Colon (tissue), 2 donors: ENCODE results near the gene ODC1.

Experiments
- FAIRE-seq: peaks from 2 replicates; lab custom pipeline; 2012; peaks lifted over from hg19 to GRCh38; lab: Jason Lieb, UNC
- donor health status: control.
- donor health status: control.

The ODC1 gene

DNA sequence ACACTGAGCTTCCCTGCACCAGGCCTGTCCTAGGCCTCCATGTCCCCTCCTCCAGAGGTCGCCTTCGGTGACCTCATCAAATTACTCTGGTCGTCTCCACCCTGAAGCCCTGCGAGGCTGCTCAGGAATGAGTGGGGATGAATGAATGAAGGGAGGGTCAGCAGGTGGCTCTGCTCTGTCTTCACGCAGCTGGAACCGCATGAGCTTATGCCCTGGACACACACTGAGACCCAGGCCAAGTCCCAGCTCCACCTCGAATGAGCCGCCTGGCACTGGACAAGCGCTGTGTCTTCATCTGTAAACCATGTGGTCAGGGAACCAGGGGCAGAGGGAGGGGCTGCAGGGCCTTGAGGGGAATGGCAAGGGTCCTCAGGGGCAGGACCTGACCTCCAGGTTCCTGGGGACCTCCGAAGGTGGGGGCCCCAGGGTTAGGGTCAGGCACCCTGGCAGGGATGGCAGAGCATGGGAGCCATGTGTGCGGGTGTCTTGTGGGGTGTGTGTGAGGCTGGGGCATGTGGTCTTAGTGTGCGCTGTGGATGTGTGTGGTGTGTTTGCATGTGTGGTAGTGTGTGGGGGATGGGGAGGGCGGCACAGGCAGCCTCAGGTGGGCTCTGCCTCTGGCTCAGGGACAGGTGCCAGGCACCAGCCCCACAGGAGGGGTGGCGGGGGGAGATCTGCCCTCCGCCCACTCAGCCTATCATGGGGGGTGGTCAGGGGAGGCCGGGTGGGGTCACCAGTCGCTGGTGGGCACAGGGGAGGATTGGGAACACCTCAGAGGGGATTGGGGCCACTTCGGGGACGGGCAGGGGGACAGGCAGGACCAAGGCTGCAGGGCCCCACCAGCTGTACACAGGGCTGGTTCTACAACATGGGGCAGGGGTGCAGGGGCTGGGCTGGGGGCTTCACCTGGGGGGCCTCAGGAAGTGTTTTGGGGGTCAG is 13.9 kb downstream of the ODC1 start:
- no peak for FAIRE-seq

DNA sequence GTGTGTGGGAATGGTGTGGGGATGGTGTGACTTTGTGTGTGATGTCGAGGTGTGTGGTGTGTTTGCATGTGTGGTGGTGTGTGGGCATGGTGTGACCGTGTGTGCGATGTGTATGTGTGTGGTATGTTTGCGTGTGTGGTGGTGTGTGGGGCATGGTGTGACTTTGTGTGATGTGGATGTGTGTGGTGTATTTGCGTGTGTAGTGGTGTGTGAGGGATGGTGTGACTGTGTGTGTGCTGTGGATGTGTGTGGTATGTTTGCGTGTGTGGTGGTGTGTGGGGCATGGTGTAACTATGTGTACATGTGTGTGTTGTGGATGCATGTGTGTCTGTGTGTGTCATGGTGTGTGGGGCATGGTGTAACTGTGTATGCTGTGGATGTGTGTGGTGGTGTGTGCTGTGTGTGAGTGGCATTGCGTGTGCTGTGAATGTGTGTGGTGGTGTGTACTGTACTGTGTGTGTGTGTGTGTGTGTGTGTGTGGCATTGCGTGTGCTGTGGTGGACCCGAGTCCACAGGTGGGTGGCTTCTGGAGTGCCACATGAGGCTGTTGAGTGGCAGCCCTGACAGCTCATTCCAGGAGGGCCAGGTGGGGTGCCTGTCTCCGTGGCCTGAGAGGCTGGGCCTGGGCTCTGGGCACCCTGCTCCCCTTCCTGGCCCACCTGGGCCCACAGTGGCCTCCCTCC is 14.7 kb downstream of the ODC1 start:
- no peak for FAIRE-seq

DNA sequence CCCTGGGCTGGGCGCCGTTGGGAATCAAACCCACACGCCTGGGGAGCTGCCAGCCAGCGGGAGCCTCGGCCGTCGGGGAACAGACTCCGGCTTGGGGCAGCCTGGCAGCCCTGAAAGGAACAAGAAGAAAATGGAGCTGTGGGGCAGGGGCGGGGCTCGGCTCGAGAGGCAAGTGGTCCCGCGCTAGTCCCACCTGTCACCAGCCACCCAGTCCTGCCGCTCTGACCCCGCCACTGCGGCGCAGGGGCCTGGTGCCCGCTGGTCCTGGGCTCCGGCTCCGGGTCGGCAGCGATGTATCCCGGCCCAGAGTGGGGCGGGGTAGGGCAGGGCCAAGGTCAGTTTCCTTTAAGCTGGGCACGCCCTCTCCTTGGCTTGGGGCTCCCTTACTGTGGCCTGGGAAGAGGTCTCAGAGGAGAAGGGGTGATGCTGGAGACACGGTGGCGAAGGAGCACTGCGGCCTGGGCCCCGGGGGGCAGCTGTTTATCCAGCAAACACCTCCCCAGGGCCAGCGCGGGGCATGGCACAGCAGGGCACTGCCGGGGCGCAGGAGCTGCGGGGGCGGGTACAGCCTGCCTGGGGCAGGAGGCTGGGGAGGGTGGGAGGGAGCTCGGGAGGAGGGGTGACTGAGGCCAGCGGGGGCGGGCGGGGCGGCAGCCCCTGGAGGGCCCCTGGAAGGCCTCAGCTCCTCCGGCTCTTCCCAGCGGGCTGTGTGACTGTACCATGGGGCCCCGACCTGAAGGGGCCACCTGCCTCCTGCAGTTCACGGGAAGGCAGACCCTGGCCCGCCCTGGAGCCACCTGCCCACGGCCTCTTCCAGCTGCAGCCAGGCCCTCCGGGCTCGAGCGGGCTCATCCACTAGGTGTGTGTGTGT is 15.6 kb downstream of the ODC1 start:
- no peak for FAIRE-seq

DNA sequence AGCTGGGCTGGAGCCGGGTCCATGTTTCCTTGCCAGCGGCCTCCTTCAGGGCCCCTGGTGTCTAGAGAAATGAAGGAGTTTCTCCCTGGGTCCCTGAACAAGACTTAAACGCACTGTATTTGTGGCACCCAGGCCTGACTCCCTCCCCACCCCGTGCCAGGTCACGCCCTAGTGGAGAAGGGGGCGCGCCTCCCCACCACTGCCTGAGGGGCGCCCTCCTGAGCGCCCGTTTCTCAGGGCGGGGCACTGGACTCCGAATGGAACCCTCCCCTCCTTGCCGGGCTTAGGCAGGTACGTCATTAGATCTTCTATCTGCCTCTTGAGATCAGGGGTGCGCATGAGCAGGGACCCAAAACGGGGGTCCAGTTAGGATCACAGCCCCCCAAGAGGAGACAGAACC is 16.3 kb downstream of the ODC1 start:
- no peak for FAIRE-seq

DNA sequence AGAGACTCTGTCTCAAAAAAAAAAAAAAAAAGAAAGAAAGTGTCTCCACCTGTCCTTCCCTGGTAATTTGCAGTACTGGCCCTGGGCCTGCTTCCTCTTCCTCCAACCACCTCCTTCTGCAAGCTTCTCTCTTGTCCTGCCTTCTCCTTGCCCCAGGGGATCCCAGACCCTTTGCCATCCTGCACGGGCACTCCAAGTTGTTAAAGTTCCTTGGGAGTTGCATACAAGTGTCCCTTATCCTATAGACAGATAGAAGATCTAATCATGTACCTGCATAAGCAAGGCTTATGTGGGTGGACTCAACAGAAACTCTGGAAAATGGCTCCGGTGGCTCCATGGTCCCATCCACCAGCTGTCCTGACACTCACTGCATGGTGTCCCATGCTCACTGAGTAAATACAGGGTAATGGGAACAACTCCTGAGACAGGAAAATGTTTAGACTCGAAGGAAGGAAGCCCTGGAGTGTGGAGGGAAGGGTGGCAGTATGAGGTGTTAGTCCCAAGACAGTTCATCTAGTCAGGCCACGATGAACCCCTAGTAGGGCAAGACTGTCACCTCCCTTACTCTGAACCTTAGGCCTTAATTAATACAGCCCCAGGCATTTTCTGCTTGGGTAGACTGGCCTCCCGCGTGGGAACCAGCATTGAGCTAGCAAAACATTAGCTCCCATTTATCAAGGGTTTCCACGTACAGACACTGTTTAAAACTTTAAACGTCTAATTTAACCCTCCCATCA is 17.1 kb downstream of the ODC1 start:
- FAIRE-seq, result no peak

DNA sequence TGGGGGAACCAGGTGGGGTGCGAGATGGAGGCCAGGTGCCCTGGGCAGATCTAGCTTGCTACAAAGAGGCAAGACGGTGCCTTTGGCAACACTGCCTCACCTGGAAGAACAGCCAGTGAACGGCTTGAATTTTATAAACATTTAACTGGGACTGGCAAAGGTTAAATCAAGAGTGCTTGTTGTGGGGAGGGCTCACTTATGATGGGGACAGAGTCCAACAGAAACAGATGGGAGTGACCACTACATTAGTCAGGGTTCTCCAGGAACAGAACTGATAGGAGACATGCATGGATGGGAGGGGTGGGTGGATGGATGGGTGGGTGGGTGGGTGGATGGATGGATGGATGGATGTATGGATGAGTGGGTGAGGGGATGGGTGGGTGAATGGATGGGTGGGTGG is 19.2 kb downstream of the ODC1 start:
- no peak for FAIRE-seq

DNA sequence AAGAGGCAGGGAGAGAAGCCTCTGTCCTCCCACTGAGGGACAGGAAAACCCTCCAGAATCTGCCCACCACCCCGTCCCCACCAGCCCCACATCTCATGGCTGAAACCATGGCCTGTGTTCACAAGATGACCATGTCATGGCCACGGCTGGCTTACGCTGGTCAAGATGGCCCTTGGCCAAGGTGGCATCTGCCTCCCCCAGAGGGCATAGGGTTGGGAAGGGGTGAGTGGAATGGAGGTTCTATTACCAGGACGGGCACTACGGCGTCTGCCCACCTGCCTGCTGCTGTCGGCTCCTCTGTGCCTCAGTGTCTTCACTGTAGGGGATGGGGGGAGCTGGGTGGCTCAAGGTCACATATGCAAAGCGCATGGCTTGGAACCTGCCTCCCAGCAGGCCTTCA is 19.8 kb downstream of the ODC1 start:
- FAIRE-seq, result no peak

DNA sequence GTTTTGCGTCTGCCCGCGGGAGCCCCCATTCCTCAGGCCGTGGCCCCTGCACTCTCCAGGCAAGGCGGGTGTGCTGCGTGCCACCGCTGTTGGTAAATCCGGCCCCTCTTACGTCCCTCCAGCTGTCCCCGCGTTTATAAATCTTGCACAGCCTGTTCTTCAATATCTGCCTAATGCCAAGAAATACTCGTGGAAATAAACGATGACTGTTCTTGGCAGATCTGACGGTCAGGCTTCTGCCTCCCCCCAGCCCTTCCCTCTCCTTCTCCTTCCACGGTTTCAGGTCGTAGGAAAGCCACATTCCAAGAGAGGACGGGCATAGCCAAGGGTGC is 20.5 kb downstream of the ODC1 start:
- FAIRE-seq, result no peak

DNA sequence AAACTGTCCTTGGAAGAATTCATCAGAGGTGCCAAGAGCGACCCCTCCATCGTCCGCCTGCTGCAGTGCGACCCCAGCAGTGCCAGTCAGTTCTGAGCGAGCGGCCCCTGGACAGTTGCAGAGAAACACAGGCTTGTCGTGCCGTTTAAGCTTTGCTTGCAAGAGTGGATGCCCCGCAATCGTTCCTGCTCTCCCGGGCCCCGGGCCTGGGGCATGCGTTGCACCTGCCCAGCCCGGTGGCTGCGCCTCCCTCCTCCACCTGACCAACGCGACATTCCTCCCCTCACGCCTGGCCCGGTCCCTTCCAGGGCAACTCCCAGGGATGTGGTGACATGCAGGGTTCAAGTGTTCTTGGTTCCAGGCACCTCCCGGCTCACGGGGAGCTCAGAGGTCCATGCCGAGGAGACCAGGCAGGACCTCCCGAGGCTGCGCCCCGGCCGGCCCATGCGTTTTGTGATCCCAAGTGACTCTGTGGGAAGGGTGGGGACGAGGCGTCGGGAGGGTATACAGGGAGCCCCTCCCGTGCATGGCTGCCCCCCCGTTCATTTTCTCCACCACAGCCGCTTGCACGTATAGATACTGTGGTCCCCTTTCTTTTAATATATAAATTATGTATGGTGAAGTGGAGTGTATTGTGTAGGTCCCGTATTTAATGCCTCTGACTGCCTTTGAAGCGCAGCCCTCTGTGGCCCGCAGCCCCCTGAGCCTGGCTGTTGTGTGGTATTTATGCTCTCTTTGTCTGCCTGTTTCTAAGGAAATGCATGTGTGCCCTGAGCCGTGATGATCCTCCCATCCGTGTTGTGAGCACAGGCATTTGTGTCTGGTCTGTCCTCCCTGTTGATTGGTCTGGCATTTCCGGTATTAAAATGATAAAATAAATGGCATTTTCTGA is 21.2 kb downstream of the ODC1 start:
- no peak for FAIRE-seq

DNA sequence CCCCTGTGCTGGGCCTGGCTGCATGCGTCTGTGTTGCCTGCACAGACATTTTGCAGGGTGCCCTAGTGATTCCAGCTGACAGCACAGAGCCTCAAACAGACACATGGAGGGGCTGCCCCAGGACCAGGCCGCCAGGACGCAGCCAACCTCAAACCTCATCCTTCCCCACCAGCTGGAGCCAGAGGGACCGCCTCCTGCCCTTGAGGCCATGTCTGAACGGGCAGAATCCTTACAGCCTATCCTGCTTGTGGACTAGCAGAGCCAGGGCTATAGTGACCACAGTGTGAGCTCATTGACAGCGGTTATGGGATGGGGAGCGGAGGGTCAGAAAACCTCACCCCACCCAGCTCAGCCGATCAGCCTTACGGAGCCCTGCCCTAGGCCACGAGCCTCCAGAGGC is 22.4 kb downstream of the ODC1 start:
- no peak for FAIRE-seq

DNA sequence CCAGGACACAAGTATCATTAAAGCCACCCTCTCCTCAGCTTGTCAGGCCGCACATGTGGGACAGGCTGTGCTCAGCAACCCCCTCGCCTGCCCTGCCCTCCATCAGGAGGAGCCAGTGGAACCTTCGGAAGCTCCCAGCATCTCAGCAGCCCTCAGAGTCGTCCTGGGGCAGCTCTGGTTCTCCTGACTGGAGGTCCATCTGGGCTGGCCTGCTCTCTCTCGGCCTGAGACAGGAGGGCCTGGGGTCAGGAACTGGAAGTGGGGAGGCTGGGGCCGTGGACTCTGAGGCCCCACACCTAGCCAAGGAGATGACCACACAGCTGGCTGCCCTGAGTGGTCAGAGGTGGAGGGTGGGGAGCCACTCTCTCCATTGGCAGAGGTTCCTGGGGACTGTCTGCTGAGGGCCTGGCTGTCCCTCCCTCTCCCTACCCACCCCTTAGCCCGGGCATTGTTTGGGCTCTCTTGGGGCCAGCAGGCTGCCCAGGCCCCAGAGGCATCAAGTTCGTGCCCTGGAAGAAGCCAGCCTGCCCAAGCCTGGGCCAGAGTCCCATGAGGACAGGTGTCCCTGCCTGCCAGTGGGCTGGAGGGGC is 23.1 kb downstream of the ODC1 start:
- no peak for FAIRE-seq

DNA sequence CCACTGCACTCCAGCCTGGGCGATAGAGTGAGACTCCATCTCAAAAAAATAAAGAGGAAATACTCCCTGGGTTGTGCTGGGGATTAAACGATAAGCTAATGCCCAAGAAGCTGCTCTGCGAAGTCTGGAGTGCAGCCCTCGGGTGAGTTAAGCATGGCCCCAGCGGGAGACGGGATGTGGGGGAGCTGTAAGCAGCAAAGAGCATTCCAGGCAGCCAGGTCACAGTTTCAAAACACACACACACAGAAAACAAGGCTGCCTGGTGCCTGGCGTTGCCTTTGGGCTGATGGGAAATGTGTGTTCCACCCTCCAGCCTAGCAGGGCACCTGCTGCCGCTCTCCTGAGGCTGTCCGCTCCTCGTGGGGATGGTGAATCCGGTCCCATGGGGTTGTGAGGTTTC is 24.1 kb downstream of the ODC1 start:
- FAIRE-seq, result no peak

DNA sequence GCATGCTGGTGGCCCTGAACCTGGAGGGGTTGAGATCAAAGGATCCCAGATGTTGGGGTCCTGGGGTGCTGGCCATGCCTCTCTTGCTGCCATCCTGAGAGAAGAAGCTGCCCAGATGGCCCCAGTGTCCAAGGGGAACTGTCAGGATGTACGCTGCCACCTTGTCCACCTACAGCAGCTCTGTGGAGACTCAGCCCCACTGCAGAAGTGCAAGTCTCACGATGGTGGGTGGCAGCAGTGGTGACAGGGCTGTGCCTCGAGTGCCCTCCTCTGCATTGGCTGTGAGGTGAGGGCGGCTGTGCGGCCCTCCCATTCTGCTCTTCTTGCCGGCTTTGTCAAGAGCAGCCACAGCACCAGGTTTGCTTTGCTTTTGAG is 24.7 kb downstream of the ODC1 start:
- no peak for FAIRE-seq

DNA sequence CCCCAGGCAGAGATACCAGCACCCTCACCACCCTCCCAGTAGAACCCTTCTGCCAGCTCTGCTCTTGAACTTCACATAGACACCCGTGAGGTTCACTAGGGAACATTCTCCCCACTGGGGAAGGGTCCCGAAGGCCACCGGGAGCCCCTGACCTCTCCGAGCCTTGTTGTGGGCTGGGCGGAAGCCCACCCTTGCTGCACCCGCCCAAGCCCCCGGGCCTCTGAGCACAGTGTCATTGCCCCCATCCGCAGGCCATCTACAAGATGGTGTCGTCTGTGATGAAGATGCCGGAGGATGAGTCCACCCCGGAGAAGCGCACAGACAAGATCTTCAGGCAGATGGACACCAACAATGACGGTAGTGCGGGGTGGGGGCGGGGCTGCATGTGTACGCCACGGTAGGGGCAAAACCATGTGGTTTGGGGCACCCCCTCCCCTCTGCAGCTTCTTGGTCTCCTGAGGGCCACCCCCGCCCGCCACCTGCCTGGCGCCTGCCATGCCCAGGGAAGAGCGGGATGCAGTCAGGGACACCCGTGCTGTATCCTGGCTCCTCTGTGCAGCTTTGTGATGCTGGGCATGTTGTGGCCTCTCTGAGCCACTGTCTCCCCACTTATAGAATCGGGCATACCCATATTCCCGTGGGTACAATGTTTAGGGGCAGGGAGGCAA is 25.3 kb downstream of the ODC1 start:
- no peak for FAIRE-seq

DNA sequence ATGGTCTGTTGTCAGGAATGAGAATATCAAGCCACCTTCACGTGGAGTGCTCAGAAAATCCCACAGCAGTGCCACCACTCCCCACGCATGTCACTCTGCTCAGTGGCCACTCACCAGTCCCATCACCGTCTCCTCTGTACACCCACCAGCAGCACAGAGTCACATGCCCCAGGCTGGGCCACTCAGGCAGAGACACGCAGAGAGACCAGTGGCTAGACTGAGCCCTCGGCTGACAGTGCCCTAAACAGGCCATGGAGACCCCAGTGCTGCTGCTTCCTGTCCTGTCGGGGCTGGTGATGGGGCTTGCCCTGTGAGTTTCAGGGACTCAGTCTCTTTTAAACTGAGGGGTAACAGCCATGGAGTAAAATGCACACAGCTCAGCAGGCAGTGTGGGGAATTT is 25.9 kb downstream of the ODC1 start:
- no peak for FAIRE-seq

DNA sequence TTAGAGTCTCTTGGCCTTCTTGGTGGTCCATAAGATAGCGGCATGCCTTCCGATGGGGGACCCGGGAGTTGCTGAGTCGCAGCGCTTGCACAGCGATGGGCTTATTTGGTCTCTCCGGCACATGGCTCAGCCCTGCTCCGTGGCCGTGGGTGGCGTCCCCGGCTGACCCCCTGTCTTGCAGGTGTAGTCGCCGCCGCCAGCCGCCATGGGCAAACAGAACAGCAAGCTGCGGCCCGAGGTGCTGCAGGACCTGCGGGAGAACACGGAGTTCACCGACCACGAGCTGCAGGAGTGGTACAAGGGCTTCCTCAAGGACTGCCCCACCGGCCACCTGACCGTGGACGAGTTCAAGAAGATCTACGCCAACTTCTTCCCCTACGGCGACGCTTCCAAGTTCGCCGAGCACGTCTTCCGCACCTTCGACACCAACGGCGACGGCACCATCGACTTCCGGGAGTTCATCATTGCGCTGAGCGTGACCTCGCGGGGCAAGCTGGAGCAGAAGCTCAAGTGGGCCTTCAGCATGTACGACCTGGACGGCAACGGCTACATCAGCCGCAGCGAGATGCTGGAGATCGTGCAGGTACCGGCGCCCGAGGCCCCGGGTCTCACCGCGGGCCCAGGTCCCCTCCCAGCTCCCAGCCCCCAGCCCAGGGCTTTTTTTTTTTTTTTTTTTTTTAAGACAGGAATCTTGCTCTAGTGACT is 28.4 kb downstream of the ODC1 start:
- FAIRE-seq, result no peak

DNA sequence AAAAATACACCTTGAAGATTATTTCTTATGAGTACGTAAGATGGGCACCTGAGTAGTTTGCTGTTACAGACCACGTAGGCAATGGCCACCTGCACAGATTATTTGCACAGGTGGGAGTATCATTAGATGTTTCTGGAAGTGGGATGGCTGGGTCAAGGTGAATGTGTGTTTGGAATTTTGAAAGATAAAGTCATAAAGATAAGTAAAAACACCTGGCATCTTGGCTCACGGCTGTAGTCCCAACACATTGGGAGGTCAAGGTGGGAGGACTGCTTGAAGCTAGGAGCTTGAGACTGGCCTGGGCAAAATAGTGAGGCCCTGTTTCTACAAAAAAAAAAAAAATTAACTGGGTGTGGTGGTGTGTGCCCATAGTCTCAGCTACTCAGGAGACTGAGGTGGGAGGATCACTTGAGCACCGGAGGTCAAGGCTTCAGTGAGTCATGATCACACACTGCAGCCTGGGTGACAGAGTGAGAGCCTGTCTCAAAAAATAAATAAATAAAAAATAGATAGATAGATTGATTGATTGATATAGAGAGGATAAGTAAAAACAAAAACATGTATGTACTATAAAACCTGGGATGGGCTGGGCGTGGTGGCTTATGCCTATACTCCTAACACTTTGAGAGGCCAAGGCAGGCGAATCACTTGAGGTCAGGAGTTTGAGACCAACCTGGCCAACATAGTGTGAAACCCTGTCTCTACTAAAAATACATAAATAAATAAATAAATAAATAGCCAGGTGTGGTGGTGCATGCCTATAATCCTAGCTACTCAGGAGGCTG is 30.4 kb downstream of the ODC1 start:
- no peak for FAIRE-seq

DNA sequence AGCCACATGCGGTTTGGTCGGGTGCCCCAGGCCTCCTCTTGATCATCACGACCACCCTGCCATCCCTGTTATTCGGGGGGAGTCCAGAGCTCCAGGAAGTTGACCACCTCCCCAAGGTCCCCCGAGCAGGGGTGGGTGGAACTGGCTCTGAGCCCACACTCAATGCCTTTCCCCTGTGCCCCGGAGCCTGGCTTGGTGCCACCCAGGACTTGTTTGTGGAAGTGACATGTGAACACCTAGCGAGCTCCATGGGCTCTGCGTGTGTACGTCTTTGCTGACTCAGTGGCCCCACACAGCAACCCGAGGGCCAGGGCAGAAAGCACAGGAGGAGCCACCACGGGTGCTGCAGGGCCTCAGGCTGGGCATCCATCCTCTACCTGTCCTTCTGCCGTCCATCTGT is 32.5 kb downstream of the ODC1 start:
- FAIRE-seq, result no peak

DNA sequence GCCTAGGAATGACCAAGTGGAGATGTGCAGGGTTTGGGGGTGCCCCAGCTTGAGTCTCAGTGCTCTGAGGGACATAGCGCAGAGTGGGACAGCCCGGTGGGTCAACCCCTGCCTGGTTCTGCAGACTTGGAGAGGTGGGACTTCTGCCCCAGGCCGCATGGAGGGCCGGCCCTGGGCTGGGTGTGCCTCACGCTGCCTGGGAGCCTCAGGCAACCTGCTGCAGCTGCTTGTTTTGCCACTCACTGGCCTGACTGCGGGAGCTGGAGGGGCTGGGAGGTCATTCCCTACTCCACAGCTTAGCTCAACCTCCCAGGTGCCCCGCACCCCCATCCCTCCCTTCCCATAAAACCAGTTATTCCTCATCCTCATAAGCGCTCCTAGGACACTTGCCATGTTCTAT is 33.1 kb downstream of the ODC1 start:
- FAIRE-seq, result no peak
